ENCODE measurements around the gene GABRG3. TPM values are rescaled to one million over a fixed set of nuclear protein-coding genes. Genes with fewer than 3 reads are reported as not detected.

GABRG3 gene
- total and polyA plus RNA-seq, 2 donors (not counting 3 experiments of a cell fraction or from before 2014, with no cell fraction given): not detected

DNA sequence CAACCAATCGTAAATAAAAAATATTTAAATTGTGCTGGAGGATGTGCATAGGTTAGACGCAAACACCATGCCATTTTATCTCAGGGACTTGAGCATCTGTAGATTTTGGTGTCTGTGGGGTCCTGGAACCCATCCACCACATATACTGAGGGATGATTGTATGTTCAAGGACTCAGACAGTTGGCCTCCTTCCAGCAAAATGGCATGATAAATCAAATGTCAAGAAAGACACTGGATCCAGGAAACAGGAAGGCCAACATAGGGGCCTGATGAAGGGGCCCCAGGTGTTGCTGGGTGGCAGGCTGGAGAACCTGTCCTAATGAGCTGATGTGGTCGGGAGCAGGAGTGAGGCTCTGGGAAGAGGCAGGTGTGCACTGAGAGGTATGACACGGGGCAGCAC lies 289.5 kb downstream of the GABRG3 start:
- CTCF ChIA-PET: no interaction called here
- no peak for DNase-seq (ENCODE audit: low read depth, low spot score)
- TF ChIP-seq, protein P1, sequence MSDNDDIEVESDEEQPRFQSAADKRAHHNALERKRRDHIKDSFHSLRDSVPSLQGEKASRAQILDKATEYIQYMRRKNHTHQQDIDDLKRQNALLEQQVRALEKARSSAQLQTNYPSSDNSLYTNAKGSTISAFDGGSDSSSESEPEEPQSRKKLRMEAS (IDR thresholded peaks at IDR 0.05; ENCODE audit: insufficient read depth, insufficient read length): no peak
- TF ChIP-seq JUN (IDR thresholded peaks at IDR 0.05; ENCODE audit: borderline replicate concordance, insufficient read depth, insufficient read length, low read depth) (no peak), POLR2AphosphoS5 (IDR thresholded peaks at IDR 0.05; ENCODE audit: insufficient read depth, low read depth, low read length) (no peak), FOS (IDR thresholded peaks at IDR 0.05; ENCODE audit: borderline replicate concordance, insufficient read depth, low read length) (no peak), POLR2A (IDR thresholded peaks at IDR 0.05; ENCODE audit: low read depth, low read length) (no peak), GATA2 (IDR thresholded peaks at IDR 0.05; ENCODE audit: insufficient read depth, insufficient read length, low read depth, low read length) (no peak), EZH2 (IDR thresholded peaks at IDR 0.05; ENCODE audit: borderline replicate concordance, low read depth, low read length, severe bottlenecking) (no peak), MYC (IDR thresholded peaks at IDR 0.05; ENCODE audit: low read depth, low read length) (no peak)
- TF ChIP-seq, protein P2, sequence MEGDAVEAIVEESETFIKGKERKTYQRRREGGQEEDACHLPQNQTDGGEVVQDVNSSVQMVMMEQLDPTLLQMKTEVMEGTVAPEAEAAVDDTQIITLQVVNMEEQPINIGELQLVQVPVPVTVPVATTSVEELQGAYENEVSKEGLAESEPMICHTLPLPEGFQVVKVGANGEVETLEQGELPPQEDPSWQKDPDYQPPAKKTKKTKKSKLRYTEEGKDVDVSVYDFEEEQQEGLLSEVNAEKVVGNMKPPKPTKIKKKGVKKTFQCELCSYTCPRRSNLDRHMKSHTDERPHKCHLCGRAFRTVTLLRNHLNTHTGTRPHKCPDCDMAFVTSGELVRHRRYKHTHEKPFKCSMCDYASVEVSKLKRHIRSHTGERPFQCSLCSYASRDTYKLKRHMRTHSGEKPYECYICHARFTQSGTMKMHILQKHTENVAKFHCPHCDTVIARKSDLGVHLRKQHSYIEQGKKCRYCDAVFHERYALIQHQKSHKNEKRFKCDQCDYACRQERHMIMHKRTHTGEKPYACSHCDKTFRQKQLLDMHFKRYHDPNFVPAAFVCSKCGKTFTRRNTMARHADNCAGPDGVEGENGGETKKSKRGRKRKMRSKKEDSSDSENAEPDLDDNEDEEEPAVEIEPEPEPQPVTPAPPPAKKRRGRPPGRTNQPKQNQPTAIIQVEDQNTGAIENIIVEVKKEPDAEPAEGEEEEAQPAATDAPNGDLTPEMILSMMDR (IDR thresholded peaks at IDR 0.05; ENCODE audit: extremely low read depth in 1 of 2, insufficient read depth in 1 of 2, low read depth in 1 of 2, low read length in 2 of 2): no peak
- no peak overlapping the region for H3K27ac ChIP-seq (ENCODE audit: insufficient read depth, low read depth, low read length)
- dilution Hi-C loops (cut with MboI; ENCODE audit: extremely low pct_ligation_motif_present, low sequenced_read_pairs): no loop called here
- intact Hi-C loops (cut with micrococcal nuclease): no loop called here
- no peaks in the 10 kb centered on the region for H3K9me3 ChIP-seq (replicated peaks; ENCODE audit: control insufficient read depth, insufficient read depth, low read length)
- no peaks in the 10 kb centered on the region for H3K36me3 ChIP-seq (ENCODE audit: control insufficient read depth in 2 of 2, extremely low read depth in 1 of 2, insufficient read depth in 2 of 2, low read length in 2 of 2)
- no peak overlapping the region for H2AFZ ChIP-seq (ENCODE audit: low read depth, low read length)
- FAIRE-seq: no peak
- H3K9ac ChIP-seq (replicated peaks; ENCODE audit: extremely low read depth, insufficient read depth, low read length): no peak overlapping the region
- no peaks in the 10 kb centered on the region for H3K9me1 ChIP-seq (replicated peaks; ENCODE audit: control insufficient read depth, extremely low read depth, insufficient read depth, low read length)
- H3K79me2 ChIP-seq (ENCODE audit: control insufficient read depth, insufficient read depth, low read length): no peaks in the 10 kb centered on the region
- no peak overlapping the region for H3K4me2 ChIP-seq (ENCODE audit: insufficient read depth, low read length)
- POLR2A ChIA-PET: no interaction called here
- H3K27me3 ChIP-seq (ENCODE audit: control insufficient read depth in 2 of 2, insufficient read depth in 2 of 2, low read length in 2 of 2): no peaks in the 10 kb centered on the region
- no TSS peak for BruUV-seq (replicated peaks)
- H3K4me1 ChIP-seq (ENCODE audit: control insufficient read depth, extremely low read depth, insufficient read depth, low read length): no peaks in the 10 kb centered on the region
- no peaks in the 10 kb centered on the region for H4K20me1 ChIP-seq (replicated peaks; ENCODE audit: control insufficient read depth, extremely low read depth, insufficient read depth, low read length)
- H3K4me3 ChIP-seq (replicated peaks in 1 of 3; ENCODE audit: insufficient read depth in 1 of 3, low read depth in 1 of 3, low read length in 3 of 3): no peak overlapping the region

Measured in endothelial cell of umbilical vein (primary cell).